PC-9 (cell line): ENCODE data around the gene CNOT1.

Experiments used
- CTCF ChIP-seq: fragments of 200-600 bp; sonication (generic); conservative IDR thresholded peaks from 2 replicates; pipeline ENCODE4 v1.6.1; 2017; ENCODE audit warnings: mixed run types, antibody characterized with exemption, mild to moderate bottlenecking, moderate library complexity
- EZH2 ChIP-seq: fragments of 200-600 bp; sonication (generic); IDR thresholded peaks from 2 replicates; pipeline ENCODE4 v1.8.0; 2017; ENCODE audit warnings: antibody characterized with exemption, low read depth

- TF ChIP-seq CTCF (no peak), EZH2 (no peak)
Measured at GRCh38 chr16:58536278-58536677, 93.3 kb downstream of the CNOT1 start.
